GM12878 (cell line): ENCODE data around the gene SORCS2. TPM values are rescaled to one million over a fixed set of nuclear protein-coding genes. Genes with fewer than 3 reads are reported as not detected.

ENCODE experiments used
- ATAC-seq: fragments of 200-7000 bp; cut with Tn5 transposase; 3 replicates; pipeline ENCODE4 v1.9.1; 2020; ENCODE audit warnings: mild to moderate bottlenecking, moderate library complexity
- BruUV-seq: library from RNA; stranded (reverse); fragments of 400-500 nt; replicated peaks from 2 replicates; lab custom pipeline; 2021; lab: Mats Ljungman, UMichigan
- CTCF ChIA-PET: fragments of 300-600 bp; sonication (Branson Sonifier 250); formaldehyde crosslinking; extraction: SDS; loops from one replicate; lab custom pipeline; 2021; ENCODE audit warnings: inconsistent platforms; lab: Yijun Ruan, JAX
- POLR2A ChIA-PET: fragments of 350-600 bp; formaldehyde crosslinking; extraction: SDS; loops from one replicate; lab custom pipeline; 2021; ENCODE audit warnings: inconsistent platforms; lab: Charles Lee
- RAD21 ChIA-PET: fragments of 300-600 bp; sonication (Branson Sonifier 250); formaldehyde crosslinking; loops from one replicate; lab custom pipeline; 2023; ENCODE audit warnings: antibody characterized with exemption; ENCODE audit not compliant: unreplicated experiment; lab: Charles Lee
- SMC1A ChIA-PET: fragments of 300-600 bp; sonication (Branson Sonifier 250); formaldehyde crosslinking; loops from one replicate; lab custom pipeline; 2023; ENCODE audit not compliant: unreplicated experiment, uncharacterized antibody; lab: Charles Lee
- DNase-seq: peaks from one replicate; pipeline ENCODE4 v3.0.0-alpha.2; 2011; ENCODE audit warnings: low read depth, low spot score
- FAIRE-seq: peaks from 3 replicates; lab custom pipeline; 2011; peaks lifted over from hg19 to GRCh38; lab: Jason Lieb, UNC
- H2AFZ ChIP-seq: 2 replicates; pipeline ENCODE4 v1.6.0; 2011; ENCODE audit warnings: low read depth, low read length, control low read depth; ENCODE audit not compliant: control insufficient read depth
- H3K27ac ChIP-seq: 2 replicates; pipeline ENCODE4 v1.5.1; 2011; ENCODE audit warnings: control low read depth; ENCODE audit not compliant: control insufficient read depth, insufficient read depth
- H3K27me3 ChIP-seq, 2 experiments: replicated peaks in 1 of 2; 2 replicates each; pipeline versions ENCODE4 v1.6.0 to v1.6.1; 2011; ENCODE audit warnings: low read length in 1 of 2; ENCODE audit not compliant: control insufficient read depth in 2 of 2, insufficient read depth in 2 of 2
- H3K36me3 ChIP-seq, 2 experiments: 2 replicates each; pipeline ENCODE4 v1.5.1; 2011; ENCODE audit warnings: low read length in 1 of 2; ENCODE audit not compliant: control insufficient read depth in 2 of 2, insufficient read depth in 2 of 2
- H3K4me1 ChIP-seq: 2 replicates; pipeline ENCODE4 v1.6.1; 2011; ENCODE audit warnings: mild to moderate bottlenecking, low read length, moderate library complexity, mixed read lengths; ENCODE audit not compliant: control insufficient read depth, insufficient read depth
- H3K4me2 ChIP-seq: 2 replicates; pipeline ENCODE4 v1.6.0; 2011; ENCODE audit warnings: control low read depth; ENCODE audit not compliant: control insufficient read depth, insufficient read depth
- H3K4me3 ChIP-seq: fragments of 200-600 bp; sonication (generic); 2 replicates; pipeline ENCODE4 v1.5.1; 2016
- H3K79me2 ChIP-seq: 2 replicates; pipeline ENCODE4 v1.6.0; 2011; ENCODE audit warnings: low read length; ENCODE audit not compliant: control insufficient read depth, insufficient read depth
- H3K9ac ChIP-seq: 2 replicates; pipeline ENCODE4 v1.8.0; 2011; ENCODE audit warnings: low read length, control low read depth, mixed read lengths; ENCODE audit not compliant: control insufficient read depth, insufficient read depth
- H3K9me3 ChIP-seq: replicated peaks from 3 replicates; pipeline ENCODE4 v1.5.1; 2011; ENCODE audit warnings: mild to moderate bottlenecking, low read length; ENCODE audit not compliant: control insufficient read depth, insufficient read depth
- H4K20me1 ChIP-seq: 2 replicates; pipeline ENCODE4 v1.6.0; 2011; ENCODE audit not compliant: control insufficient read depth, insufficient read depth
- CHD4 ChIP-seq: fragments of 200-600 bp; sonication (generic); IDR thresholded peaks from 2 replicates; pipeline ENCODE4 v1.6.1; 2016; ENCODE audit warnings: mild to moderate bottlenecking
- CREB1 ChIP-seq: IDR thresholded peaks from 2 replicates; pipeline ENCODE4 v1.6.1; 2012; ENCODE audit warnings: low read depth, mild to moderate bottlenecking, inconsistent platforms
- FOXK2 ChIP-seq: fragments of 450-650 bp; IDR thresholded peaks from 2 replicates; pipeline ENCODE4 v1.6.1; 2017; ENCODE audit warnings: mild to moderate bottlenecking, moderate library complexity
- IRF3 ChIP-seq: fragments of 450-650 bp; IDR thresholded peaks from 2 replicates; pipeline ENCODE4 v1.6.1; 2014; ENCODE audit warnings: mild to moderate bottlenecking
- JUNB ChIP-seq: IDR thresholded peaks from 2 replicates; pipeline ENCODE4 v1.6.1; 2016; ENCODE audit warnings: antibody characterized with exemption, mild to moderate bottlenecking
- MEF2B ChIP-seq: fragments of 450-650 bp; IDR thresholded peaks from 2 replicates; pipeline ENCODE4 v1.6.1; 2018; ENCODE audit warnings: mild to moderate bottlenecking, moderate library complexity; ENCODE audit not compliant: partially characterized antibody, poor library complexity, severe bottlenecking
- MXI1 ChIP-seq: fragments of 150-350 bp; IDR thresholded peaks from 2 replicates; pipeline ENCODE4 v1.6.1; 2011; ENCODE audit warnings: low read depth, mild to moderate bottlenecking, inconsistent platforms, low read length, improper control_type of control experiment
- RB1 ChIP-seq: fragments of 450-650 bp; formaldehyde crosslinking; IDR thresholded peaks from 2 replicates; pipeline ENCODE4 v1.6.1; 2017; ENCODE audit warnings: mild to moderate bottlenecking, borderline replicate concordance
- RELB ChIP-seq: fragments of 450-650 bp; IDR thresholded peaks from 2 replicates; pipeline ENCODE4 v1.6.1; 2017; ENCODE audit warnings: low read depth, mild to moderate bottlenecking, moderate library complexity
- SIN3A ChIP-seq: IDR thresholded peaks from 2 replicates; pipeline ENCODE4 v1.6.1; 2012; ENCODE audit warnings: low read depth, low read length, improper control_type of control experiment
- SPI1 ChIP-seq: IDR thresholded peaks from 2 replicates; pipeline ENCODE4 v1.6.1; 2011; ENCODE audit warnings: low read depth, mild to moderate bottlenecking, low read length, moderate library complexity, borderline replicate concordance; ENCODE audit not compliant: insufficient read depth
- TARDBP ChIP-seq: IDR thresholded peaks from 2 replicates; pipeline ENCODE4 v1.6.1; 2016; ENCODE audit warnings: borderline replicate concordance
- TCF12 ChIP-seq: IDR thresholded peaks from 2 replicates; pipeline ENCODE4 v1.6.1; 2011; ENCODE audit warnings: low read depth, mild to moderate bottlenecking, low read length
- ZNF384 ChIP-seq: IDR thresholded peaks from 2 replicates; pipeline ENCODE4 v1.6.1; 2012; ENCODE audit warnings: low read depth, mild to moderate bottlenecking, low read length, improper control_type of control experiment, borderline replicate concordance
- WGBS: methylation state at CpG from one replicate; pipeline ENCODE4 v1.1.6; 2016; ENCODE audit warnings: low lambda C conversion rate; ENCODE audit not compliant: insufficient replicate concordance, insufficient coverage; ENCODE audit errors: missing lambda C conversion rate; 5-methylcytosine and 5-hydroxymethylcytosine counted together
- in situ Hi-C: fragments of 300-500 bp; cut with MboI; formaldehyde crosslinking; loops from 9 replicates; pipeline ENCODE4 v1.14.3; 2018; ENCODE audit warnings: mixed read lengths
- intact Hi-C: fragments of 100-400 bp; cut with micrococcal nuclease; formaldehyde crosslinking; loops from one replicate; pipeline ENCODE4 v1.14.2; 2022; ENCODE audit not compliant: unreplicated experiment
- polyA plus RNA-seq, 11 experiments: library from polyadenylated mRNA; depleted of rRNA in 4 of 11; unstranded in 6 of 11; stranded (reverse) in 5 of 11; fragments of >200 nt; fragmentation: Nextera tagmentation in 4 of 11; fragmentation: Illumina TruSeq in 1 of 11; extraction: Ambion mirVana in 4 of 11; extraction: Trizol in 1 of 11; gene quantifications; 1 replicate in 1 of 11; 2 replicates in 10 of 11; pipeline versions ENCODE4 v1.2.1 to v1.2.3, GENCODE V29; 2011 to 2016; ENCODE audit warnings: inconsistent platforms in 2 of 11, missing spikeins in 2 of 11, low read depth in 1 of 11
- total RNA-seq, 4 experiments: library from RNA; depleted of rRNA in 3 of 4; stranded (reverse); fragments of >200 nt in 3 of 4; fragmentation: Illumina TruSeq in 1 of 4; extraction: Trizol in 1 of 4; gene quantifications; 2 replicates each; pipeline versions ENCODE4 v1.2.1 to v1.2.3, GENCODE V29; 2013 to 2021
- TF ChIP-seq, protein P1 (sequence below): fragments of 450-650 bp; IDR thresholded peaks from 2 replicates; pipeline ENCODE4 v1.6.1; 2016; ENCODE audit warnings: mild to moderate bottlenecking
- TF ChIP-seq, protein P2 (sequence below): IDR thresholded peaks from 2 replicates; pipeline ENCODE4 v1.6.1; 2012; ENCODE audit warnings: low read depth, low read length, improper control_type of control experiment

Gene SORCS2
- total and polyA plus RNA-seq, 10 of the 15 experiments (the other 5 are each of a cell fraction or from before 2014, with no cell fraction given) = 0.01 to 0.15 (median 0.05) TPM; not detected in 5

DNA sequence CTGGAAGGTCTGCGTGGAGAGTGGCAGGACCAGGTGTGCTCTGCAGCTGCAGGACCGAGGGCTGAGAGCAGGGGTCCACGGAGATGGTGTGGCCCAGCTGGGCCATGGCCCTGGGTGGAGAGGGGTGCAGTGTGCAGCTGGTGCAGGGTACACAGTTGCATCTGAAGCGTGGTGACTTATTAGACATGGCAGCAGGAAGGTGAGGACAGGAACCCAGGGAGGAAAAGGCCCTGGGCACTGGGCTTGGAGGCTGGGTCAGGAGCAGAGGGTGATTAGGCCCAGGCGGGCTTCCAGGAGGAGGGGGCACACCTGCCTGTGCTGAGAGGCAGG is 457.0 kb downstream of the SORCS2 start (continued):
- TF ChIP-seq MXI1 (no peak), RELB (no peak), TARDBP (no peak), MEF2B (no peak), IRF3 (no peak)

DNA sequence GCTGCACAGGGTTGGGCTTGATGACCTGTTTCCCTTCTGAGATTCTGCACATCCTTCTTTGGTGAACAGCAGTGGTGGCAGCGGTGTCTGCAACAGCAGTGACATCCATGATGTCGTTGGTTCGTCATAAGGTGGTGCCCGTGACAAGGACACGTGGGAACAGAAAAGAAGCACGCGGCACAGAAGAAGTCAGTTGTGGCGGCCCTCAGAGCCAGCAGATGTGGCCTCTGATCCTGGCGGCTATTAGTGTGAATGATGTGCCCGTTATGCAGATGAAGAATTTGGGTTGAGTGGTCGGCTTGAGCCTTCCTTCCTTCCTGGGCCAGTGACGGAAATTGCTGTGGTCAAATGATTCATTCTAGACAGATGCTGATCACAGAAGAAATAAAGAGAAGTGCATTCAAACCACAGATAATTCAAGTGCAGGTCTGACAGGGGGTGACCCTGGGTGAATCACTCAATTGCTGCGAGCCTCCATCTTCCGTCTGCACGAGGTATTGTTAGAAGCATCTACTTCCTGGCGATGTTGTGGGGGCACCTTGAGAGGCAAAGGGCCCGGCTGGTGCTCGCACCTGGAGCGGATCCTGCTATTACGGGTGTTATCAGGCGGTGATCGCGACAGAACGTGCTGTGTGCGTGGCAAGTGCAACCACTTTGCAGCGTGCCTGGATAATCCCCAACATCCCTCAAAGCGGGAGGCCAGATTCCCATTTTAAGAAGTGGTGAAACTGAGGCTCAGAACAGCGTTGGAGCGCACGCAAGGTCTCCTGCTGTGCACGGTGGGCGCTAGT is 457.6 kb downstream of the SORCS2 start:
- CTCF ChIA-PET = no interaction called here
- no TSS peak for BruUV-seq
- Histone ChIP-seq H4K20me1 (no peaks in the 10 kb centered on the region), H3K4me2 (no peak overlapping the region), H3K27me3 (no peaks in the 10 kb centered on the region; a peak in 1 of 4 replicates), H3K4me1 (no peaks in the 10 kb centered on the region), H3K36me3 (no peaks in the 10 kb centered on the region), H3K27ac (no peak overlapping the region), H3K79me2 (no peaks in the 10 kb centered on the region), H2AFZ (no peak overlapping the region), H3K9me3 (no peaks in the 10 kb centered on the region), H3K9ac (no peak overlapping the region), H3K4me3 (no peak overlapping the region)
- RAD21 ChIA-PET = no interaction called here
- no peak; the same call in none of the 3 replicates for ATAC-seq
- intact Hi-C loops = no loop called here
- POLR2A ChIA-PET = no interaction called here
- 19% methylated on average over 32 of the region's 32 CpGs for WGBS
- SMC1A ChIA-PET = no interaction called here
- in situ Hi-C loops = no loop called here
- peak; percentile 9 for DNase-seq
- FAIRE-seq = no peak
- no peak for TF ChIP-seq TARDBP
- TF ChIP-seq ZNF384 = no peak
- no peak for TF ChIP-seq SIN3A
- TF ChIP-seq, protein P1, sequence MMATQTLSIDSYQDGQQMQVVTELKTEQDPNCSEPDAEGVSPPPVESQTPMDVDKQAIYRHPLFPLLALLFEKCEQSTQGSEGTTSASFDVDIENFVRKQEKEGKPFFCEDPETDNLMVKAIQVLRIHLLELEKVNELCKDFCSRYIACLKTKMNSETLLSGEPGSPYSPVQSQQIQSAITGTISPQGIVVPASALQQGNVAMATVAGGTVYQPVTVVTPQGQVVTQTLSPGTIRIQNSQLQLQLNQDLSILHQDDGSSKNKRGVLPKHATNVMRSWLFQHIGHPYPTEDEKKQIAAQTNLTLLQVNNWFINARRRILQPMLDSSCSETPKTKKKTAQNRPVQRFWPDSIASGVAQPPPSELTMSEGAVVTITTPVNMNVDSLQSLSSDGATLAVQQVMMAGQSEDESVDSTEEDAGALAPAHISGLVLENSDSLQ = no peak
- TF ChIP-seq JUNB = 0 out of 2 replicates have a peak, but pooled peaks have one; percentile 8
- TF ChIP-seq CREB1 = 0 out of 2 replicates have a peak, but pooled peaks have one; percentile 13
- no peak for TF ChIP-seq RB1
- TF ChIP-seq SPI1 = peak; percentile 22; the same call in 1 of the 2 replicates
- TF ChIP-seq TCF12 = no peak
- TF ChIP-seq, protein P2, sequence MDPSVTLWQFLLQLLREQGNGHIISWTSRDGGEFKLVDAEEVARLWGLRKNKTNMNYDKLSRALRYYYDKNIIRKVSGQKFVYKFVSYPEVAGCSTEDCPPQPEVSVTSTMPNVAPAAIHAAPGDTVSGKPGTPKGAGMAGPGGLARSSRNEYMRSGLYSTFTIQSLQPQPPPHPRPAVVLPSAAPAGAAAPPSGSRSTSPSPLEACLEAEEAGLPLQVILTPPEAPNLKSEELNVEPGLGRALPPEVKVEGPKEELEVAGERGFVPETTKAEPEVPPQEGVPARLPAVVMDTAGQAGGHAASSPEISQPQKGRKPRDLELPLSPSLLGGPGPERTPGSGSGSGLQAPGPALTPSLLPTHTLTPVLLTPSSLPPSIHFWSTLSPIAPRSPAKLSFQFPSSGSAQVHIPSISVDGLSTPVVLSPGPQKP = no peak
- no peak for TF ChIP-seq CHD4
- TF ChIP-seq FOXK2 = no peak
